OCI-LY1 (cell line): ENCODE results near the gene MED25.
A peak's percentile ranks its signal among the peaks of the same experiment; 100 is the strongest.

ENCODE experiments used
- H2AFZ ChIP-seq: fragments of 200-600 bp; sonication (generic), shearing (Covaris generic); 2 replicates; pipeline ENCODE4 v1.6.0; 2014; ENCODE audit warnings: antibody characterized with exemption, mild to moderate bottlenecking, low read length
- H3F3A ChIP-seq: fragments of 200-600 bp; sonication (generic), shearing (Covaris generic); 2 replicates; pipeline ENCODE4 v1.6.0; 2014; ENCODE audit warnings: mild to moderate bottlenecking, antibody characterized with exemption, low read length, moderate library complexity; ENCODE audit not compliant: insufficient read depth
- H3K27ac ChIP-seq: fragments of 200-600 bp; sonication (generic); 2 replicates; pipeline ENCODE4 v1.5.1; 2014; ENCODE audit warnings: low read length, mixed run types, mild to moderate bottlenecking, low read depth; ENCODE audit not compliant: poor library complexity, severe bottlenecking
- H3K27me3 ChIP-seq: fragments of 200-600 bp; sonication (generic); 2 replicates; pipeline ENCODE4 v1.6.0; 2014; ENCODE audit warnings: antibody characterized with exemption, mild to moderate bottlenecking, low read length, moderate library complexity; ENCODE audit not compliant: insufficient read depth
- H3K36me3 ChIP-seq: fragments of 200-600 bp; sonication (generic); 2 replicates; pipeline ENCODE4 v1.6.1; 2014; ENCODE audit warnings: mild to moderate bottlenecking, antibody characterized with exemption, low read length, moderate library complexity, mixed read lengths; ENCODE audit not compliant: insufficient read depth
- H3K4me1 ChIP-seq: fragments of 200-600 bp; sonication (generic); 2 replicates; pipeline ENCODE4 v1.5.1; 2014; ENCODE audit warnings: mild to moderate bottlenecking, low read length, moderate library complexity; ENCODE audit not compliant: insufficient read depth, severe bottlenecking
- H3K4me2 ChIP-seq: fragments of 200-600 bp; sonication (generic), shearing (Covaris generic); 2 replicates; pipeline ENCODE4 v1.6.1; 2014; ENCODE audit warnings: low read length
- H3K4me3 ChIP-seq: fragments of 200-600 bp; sonication (generic); 2 replicates; pipeline ENCODE4 v1.5.1; 2014; ENCODE audit warnings: low read length, low read depth, mild to moderate bottlenecking, mixed read lengths; ENCODE audit not compliant: poor library complexity, severe bottlenecking
- H3K79me2 ChIP-seq: fragments of 200-600 bp; shearing (Covaris generic); 2 replicates; pipeline ENCODE4 v1.6.1; 2016; ENCODE audit warnings: mixed run types, low read length, mixed read lengths; ENCODE audit not compliant: insufficient read depth
- H3K9ac ChIP-seq: fragments of 200-600 bp; sonication (generic), shearing (Covaris generic); 2 replicates; pipeline ENCODE4 v1.6.1; 2014; ENCODE audit warnings: mild to moderate bottlenecking, low read length, mixed read lengths
- H3K9me2 ChIP-seq: fragments of 200-600 bp; sonication (generic), shearing (Covaris generic); 2 replicates; pipeline ENCODE4 v1.6.1; 2014; ENCODE audit warnings: low read depth, mild to moderate bottlenecking, low read length, mixed read lengths
- H3K9me3 ChIP-seq: fragments of 200-600 bp; shearing (Covaris generic); 2 replicates; pipeline ENCODE4 v1.6.1; 2014; ENCODE audit warnings: low read length, mixed read lengths
- H4K20me1 ChIP-seq: fragments of 200-600 bp; sonication (generic), shearing (Covaris generic); 2 replicates; pipeline ENCODE4 v1.6.0; 2016; ENCODE audit warnings: mild to moderate bottlenecking, low read length; ENCODE audit not compliant: insufficient read depth
- EZH2 ChIP-seq: fragments of 200-600 bp; sonication (generic), shearing (Covaris generic); IDR thresholded peaks from 2 replicates; pipeline ENCODE4 v1.8.0; 2017; ENCODE audit warnings: borderline replicate concordance, mixed run types, mild to moderate bottlenecking, antibody characterized with exemption, low read length, moderate library complexity, mixed read lengths
- TF ChIP-seq, protein P1 (sequence below): fragments of 200-600 bp; sonication (generic), shearing (Covaris generic); IDR thresholded peaks from 2 replicates; pipeline ENCODE4 v1.5.1; 2017; ENCODE audit warnings: mild to moderate bottlenecking, antibody characterized with exemption, low read length, moderate library complexity, mixed read lengths

Gene MED25

DNA sequence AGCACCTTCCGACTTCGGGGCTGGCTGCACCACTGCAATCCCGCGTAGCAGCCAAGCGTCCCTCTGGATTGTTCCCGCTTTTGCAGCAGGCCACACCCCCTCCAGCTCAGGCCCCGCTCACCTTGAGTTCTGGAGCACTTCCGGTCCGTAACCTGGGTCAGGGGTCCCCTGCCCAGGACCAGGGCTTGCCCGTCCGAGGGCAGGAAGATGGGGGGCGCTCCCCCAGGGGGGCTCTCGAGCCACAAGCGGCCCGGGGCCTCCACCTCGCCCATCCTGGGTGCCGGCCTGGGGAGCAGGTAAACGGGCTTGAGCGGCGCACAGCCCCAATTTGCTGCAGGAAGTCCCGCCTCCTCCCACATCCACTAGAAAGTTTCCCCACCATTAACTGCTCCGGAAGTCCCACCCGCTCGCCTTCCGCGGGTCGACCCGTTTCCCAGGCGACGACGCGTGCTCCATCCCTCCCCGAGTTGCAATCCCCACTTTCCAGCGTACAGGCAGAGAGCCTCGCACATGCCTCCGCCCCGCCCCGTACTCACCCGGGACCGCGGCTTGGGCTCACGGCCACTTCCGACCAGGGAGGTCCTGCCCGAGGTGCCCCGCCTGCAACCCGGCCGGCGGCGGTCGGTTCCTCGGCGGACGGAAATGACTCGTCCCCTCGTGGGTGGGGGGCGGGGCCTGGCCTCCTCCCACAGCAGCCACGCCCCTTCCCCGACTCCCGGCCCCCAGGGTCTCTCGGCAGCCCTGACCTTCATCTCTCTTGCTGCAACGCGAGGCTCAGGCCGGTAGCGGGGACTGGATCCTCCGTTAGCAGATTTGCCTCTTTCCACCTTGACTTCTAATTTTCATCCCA lies 49.1 kb downstream of the MED25 start, which contains the start of gene PNKP:
Gene PNKP (minus strand): TSS at position 644 of the 850 bp plus-strand sequence. CDS start 372 bp downstream, at position 272.
- Histone ChIP-seq H3K9ac (peak within 1 kb of the TSS; percentile 79), H3F3A (no peaks in the 10 kb centered on the region)

DNA sequence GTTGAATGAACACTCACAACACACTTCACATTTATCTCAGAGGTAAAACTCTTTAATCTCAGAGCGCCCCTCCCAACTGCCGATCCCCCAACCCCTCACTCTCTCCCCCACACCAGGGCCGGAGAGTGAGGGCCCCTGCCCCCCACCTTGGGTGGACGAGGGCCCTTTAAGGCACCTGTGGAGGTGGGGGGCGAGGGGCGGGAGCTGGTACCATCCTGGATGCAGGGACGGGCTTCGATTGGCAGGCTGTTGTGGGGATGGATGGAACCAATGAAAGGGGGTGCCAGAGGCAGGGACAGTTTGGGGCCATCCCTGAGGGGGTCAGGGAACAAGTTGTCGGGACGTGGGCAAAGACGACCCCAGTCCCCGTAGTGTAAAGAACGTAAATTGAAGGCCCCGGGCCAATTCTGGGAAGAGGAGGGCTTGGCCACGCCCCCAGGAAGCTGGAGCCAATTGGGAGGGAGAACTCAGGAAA lies 51.0 kb downstream of the MED25 start:
- Histone ChIP-seq H3K27ac (peak overlapping the region; percentile 79), H3K9ac (no peak overlapping the region; the same call in 1 of the 2 replicates), H3K36me3 (peaks cover 22% of the 10 kb centered on the region), H4K20me1 (no peaks in the 10 kb centered on the region), H3F3A (no peaks in the 10 kb centered on the region), H3K9me3 (no peaks in the 10 kb centered on the region), H3K27me3 (no peaks in the 10 kb centered on the region), H2AFZ (no peak overlapping the region), H3K4me2 (peak overlapping the region; percentile 55), H3K9me2 (no peaks in the 10 kb centered on the region), H3K4me3 (peak overlapping the region; percentile 53), H3K79me2 (peaks cover 8% of the 10 kb centered on the region; the same call in 1 of the 2 replicates), H3K4me1 (peaks cover 38% of the 10 kb centered on the region)
- no peak for TF ChIP-seq EZH2

More for the DNA sequence above, 49.1 kb downstream of the MED25 start, which contains the start of gene PNKP:
- TF ChIP-seq, protein P1, sequence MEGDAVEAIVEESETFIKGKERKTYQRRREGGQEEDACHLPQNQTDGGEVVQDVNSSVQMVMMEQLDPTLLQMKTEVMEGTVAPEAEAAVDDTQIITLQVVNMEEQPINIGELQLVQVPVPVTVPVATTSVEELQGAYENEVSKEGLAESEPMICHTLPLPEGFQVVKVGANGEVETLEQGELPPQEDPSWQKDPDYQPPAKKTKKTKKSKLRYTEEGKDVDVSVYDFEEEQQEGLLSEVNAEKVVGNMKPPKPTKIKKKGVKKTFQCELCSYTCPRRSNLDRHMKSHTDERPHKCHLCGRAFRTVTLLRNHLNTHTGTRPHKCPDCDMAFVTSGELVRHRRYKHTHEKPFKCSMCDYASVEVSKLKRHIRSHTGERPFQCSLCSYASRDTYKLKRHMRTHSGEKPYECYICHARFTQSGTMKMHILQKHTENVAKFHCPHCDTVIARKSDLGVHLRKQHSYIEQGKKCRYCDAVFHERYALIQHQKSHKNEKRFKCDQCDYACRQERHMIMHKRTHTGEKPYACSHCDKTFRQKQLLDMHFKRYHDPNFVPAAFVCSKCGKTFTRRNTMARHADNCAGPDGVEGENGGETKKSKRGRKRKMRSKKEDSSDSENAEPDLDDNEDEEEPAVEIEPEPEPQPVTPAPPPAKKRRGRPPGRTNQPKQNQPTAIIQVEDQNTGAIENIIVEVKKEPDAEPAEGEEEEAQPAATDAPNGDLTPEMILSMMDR = no peak
- TF ChIP-seq EZH2 = no peak
- Histone ChIP-seq H3K9me3 (no peaks in the 10 kb centered on the region), H3K4me2 (peak within 1 kb of the TSS; percentile 94), H3K79me2 (peaks cover 8% of the 10 kb centered on the region; the same call in 1 of the 2 replicates), H3K9me2 (no peaks in the 10 kb centered on the region), H3K36me3 (peaks cover 36% of the 10 kb centered on the region), H3K27me3 (no peaks in the 10 kb centered on the region), H3K4me1 (peaks cover 44% of the 10 kb centered on the region), H3K4me3 (peak within 1 kb of the TSS; percentile 87), H4K20me1 (no peaks in the 10 kb centered on the region), H3K27ac (peak within 1 kb of the TSS; percentile 79), H2AFZ (no peak within 1 kb of the TSS)

DNA sequence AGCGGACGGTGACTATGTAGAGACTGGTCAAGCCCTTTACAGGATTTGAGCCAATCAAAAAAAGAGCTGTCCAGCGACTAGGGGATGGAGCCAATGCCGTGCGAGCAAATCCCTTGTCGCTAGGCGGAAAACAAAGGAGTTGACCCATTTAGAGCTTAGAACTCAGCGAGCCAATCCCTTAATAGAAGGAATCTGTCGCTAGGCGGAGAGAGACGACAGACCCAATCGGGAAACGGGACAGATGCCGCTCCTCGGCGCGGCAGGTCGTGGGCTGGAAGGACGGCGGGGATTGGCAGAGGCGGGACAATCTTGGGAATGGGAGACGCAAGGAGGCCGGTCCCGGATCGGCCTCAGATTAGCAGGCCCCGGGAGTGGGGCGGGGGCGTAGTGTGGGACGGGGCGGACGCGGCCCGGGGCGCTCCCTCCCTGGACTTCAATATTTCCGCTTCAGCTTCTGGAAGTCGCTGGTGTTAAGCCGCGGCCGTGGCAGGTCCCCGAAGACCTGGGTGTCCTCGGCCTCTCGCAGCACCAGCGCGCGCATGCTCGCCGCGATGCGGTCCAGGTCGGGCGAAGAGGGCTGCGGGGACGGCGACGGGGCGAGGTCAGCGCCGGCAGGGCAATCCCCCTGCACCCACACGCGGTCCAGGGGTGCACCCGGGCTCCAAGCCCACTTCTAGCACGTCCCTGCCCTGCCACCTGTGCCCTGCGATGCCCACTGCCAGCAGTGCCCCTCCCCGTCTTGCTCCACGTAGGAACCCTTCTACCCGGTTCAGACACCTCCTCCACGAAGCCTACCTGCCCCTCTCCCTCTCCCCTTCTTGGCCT lies 51.6 kb downstream of the MED25 start:
- Histone ChIP-seq H3K9me2 (no peaks in the 10 kb centered on the region), H3K36me3 (peaks cover 20% of the 10 kb centered on the region), H2AFZ (no peak overlapping the region), H3F3A (no peaks in the 10 kb centered on the region), H3K27me3 (no peaks in the 10 kb centered on the region), H3K4me2 (peak overlapping the region; percentile 55), H3K4me1 (peaks cover 40% of the 10 kb centered on the region), H3K27ac (peak overlapping the region; percentile 79), H4K20me1 (no peaks in the 10 kb centered on the region), H3K9ac (peak overlapping the region; percentile 51), H3K4me3 (peak overlapping the region; percentile 53), H3K9me3 (no peaks in the 10 kb centered on the region), H3K79me2 (peaks cover 8% of the 10 kb centered on the region; the same call in 1 of the 2 replicates)
- TF ChIP-seq EZH2 = no peak
- TF ChIP-seq, protein P1 = no peak
